Activated CD4-positive, alpha-beta T cell treated with anti-CD3 and anti-CD28 coated beads for 4 hours (primary cell): ENCODE data around the gene RALGAPB.
"Not testable (repeated sequence)": the region's sequence is repeated elsewhere in the genome, so short reads cannot be mapped to it uniquely, and the experiment has no call there.

Source experiments
- DNase-seq, 2 donors: peaks; one replicate each; pipeline ENCODE4 v3.0.0-alpha.2; 2020

RALGAPB gene

GRCh38 chr20:38499366-38499765, 26.7 kb downstream of the RALGAPB start:
- no peak for DNase-seq

- no peak for DNase-seq
Measured at GRCh38 chr20:38501858-38502436, 29.3 kb downstream of the RALGAPB start.

GRCh38 chr20:38504368-38505090, 31.9 kb downstream of the RALGAPB start:
- DNase-seq: no peak

- no peak for DNase-seq
Measured at GRCh38 chr20:38505091-38505455, 32.4 kb downstream of the RALGAPB start.

- not testable (repeated sequence) for DNase-seq
Measured at GRCh38 chr20:38511726-38512125, 39.1 kb downstream of the RALGAPB start.

- no peak for DNase-seq
Measured at GRCh38 chr20:38514185-38514584, 41.5 kb downstream of the RALGAPB start.

GRCh38 chr20:38514947-38515346, 42.3 kb downstream of the RALGAPB start:
- no peak for DNase-seq

- DNase-seq: no peak
Measured at GRCh38 chr20:38515631-38516030, 43.0 kb downstream of the RALGAPB start.

- DNase-seq: no peak
Measured at GRCh38 chr20:38519426-38519825, 46.8 kb downstream of the RALGAPB start.

- DNase-seq: no peak
Measured at GRCh38 chr20:38520261-38520660, 47.6 kb downstream of the RALGAPB start.

- DNase-seq: no peak
Measured at GRCh38 chr20:38523697-38524096, 51.1 kb downstream of the RALGAPB start.

GRCh38 chr20:38528167-38528566, 55.5 kb downstream of the RALGAPB start:
- DNase-seq: no peak

GRCh38 chr20:38531021-38531420, 58.4 kb downstream of the RALGAPB start:
- no peak for DNase-seq

- DNase-seq: no peak
Measured at GRCh38 chr20:38534756-38535155, 62.1 kb downstream of the RALGAPB start.

- no peak for DNase-seq
Measured at GRCh38 chr20:38536310-38536709, 63.7 kb downstream of the RALGAPB start.

GRCh38 chr20:38537176-38537575, 64.5 kb downstream of the RALGAPB start:
- no peak for DNase-seq

GRCh38 chr20:38538789-38539188, 66.1 kb downstream of the RALGAPB start:
- no peak for DNase-seq

GRCh38 chr20:38543014-38543906, 70.6 kb downstream of the RALGAPB start:
- DNase-seq: no peak

GRCh38 chr20:38545771-38546170, 73.1 kb downstream of the RALGAPB start:
- no peak for DNase-seq

GRCh38 chr20:38547288-38548085, 74.8 kb downstream of the RALGAPB start:
- DNase-seq: no peak

GRCh38 chr20:38548356-38549083, 75.9 kb downstream of the RALGAPB start:
- DNase-seq: no peak

- DNase-seq: no peak
Measured at GRCh38 chr20:38550274-38550673, 77.6 kb downstream of the RALGAPB start.
